ENCODE measurements around the gene LYST.
A peak's percentile ranks its signal among the peaks of the same experiment; 100 is the strongest.

The LYST gene

GRCh38 chr1:235834620-235835019 is 32.1 kb downstream of the LYST start:
- Histone ChIP-seq H3K4me3 (ENCODE audit: low read depth in 1 of 2, low read length in 1 of 2) (no peak overlapping the region), H3K9me3 (no peaks in the 10 kb centered on the region), H3K36me3 (peaks cover 32% of the 10 kb centered on the region), H3K27me3 (no peaks in the 10 kb centered on the region), H3K27ac (peak overlapping the region; percentile 43), H3K4me1 (ENCODE audit: control insufficient read depth in 1 of 2, insufficient read depth in 1 of 2, low read depth in 1 of 2, low read length in 1 of 2) (peaks cover 26 to 77% of the 10 kb centered on the region in 2 experiments)
- TF ChIP-seq, protein P1, sequence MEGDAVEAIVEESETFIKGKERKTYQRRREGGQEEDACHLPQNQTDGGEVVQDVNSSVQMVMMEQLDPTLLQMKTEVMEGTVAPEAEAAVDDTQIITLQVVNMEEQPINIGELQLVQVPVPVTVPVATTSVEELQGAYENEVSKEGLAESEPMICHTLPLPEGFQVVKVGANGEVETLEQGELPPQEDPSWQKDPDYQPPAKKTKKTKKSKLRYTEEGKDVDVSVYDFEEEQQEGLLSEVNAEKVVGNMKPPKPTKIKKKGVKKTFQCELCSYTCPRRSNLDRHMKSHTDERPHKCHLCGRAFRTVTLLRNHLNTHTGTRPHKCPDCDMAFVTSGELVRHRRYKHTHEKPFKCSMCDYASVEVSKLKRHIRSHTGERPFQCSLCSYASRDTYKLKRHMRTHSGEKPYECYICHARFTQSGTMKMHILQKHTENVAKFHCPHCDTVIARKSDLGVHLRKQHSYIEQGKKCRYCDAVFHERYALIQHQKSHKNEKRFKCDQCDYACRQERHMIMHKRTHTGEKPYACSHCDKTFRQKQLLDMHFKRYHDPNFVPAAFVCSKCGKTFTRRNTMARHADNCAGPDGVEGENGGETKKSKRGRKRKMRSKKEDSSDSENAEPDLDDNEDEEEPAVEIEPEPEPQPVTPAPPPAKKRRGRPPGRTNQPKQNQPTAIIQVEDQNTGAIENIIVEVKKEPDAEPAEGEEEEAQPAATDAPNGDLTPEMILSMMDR (IDR thresholded peaks at IDR 0.05), result no peak

DNA sequence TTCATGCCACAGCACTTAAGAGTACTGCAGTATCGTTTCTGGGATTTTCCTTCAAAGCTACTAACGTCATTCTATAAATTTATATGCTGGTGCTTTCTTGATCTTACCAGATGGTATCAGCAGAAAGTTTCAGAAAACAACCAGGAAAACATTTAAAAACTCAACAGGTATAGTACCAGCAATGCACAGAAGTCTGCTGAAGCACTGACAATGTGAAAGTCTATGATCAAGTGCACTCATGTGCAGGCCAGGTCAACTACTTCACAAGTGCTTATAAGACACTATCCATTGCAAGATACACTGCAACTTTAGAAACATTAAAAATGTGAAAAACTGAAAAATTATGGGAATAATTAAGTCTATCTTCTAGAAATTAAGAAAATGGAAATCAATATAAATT is 34.7 kb downstream of the LYST start:
- Histone ChIP-seq H3K36me3 (peaks cover 58% of the 10 kb centered on the region), H3K27me3 (no peaks in the 10 kb centered on the region), H3K27ac (no peak overlapping the region), H3K4me3 (ENCODE audit: low read depth in 1 of 2, low read length in 1 of 2) (no peak overlapping the region), H3K9me3 (no peaks in the 10 kb centered on the region), H3K4me1 (ENCODE audit: control insufficient read depth in 1 of 2, insufficient read depth in 1 of 2, low read depth in 1 of 2, low read length in 1 of 2) (peaks cover 13 to 54% of the 10 kb centered on the region in 2 experiments)
- TF ChIP-seq, protein P1 (IDR thresholded peaks at IDR 0.05), result no peak

DNA sequence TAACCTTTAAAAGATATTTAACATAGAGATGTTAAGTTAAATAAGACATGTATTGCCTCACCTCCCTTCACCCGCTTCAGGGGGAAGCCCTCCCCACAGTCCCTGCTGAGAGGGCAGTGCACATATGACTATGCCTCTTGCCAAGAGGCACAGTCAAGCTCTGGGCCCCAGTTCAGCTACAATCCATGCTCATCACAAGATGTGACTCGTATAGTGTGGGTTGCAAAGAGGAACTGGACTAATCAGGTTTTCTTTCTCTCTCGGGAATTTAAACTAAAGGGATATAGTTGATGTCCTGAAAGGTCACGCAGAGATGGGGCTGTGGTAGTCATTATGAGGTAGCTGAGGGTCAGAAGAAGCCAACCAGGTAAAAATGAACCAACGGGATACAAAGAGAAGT is 35.6 kb downstream of the LYST start:
- Histone ChIP-seq H3K36me3 (peaks cover 67% of the 10 kb centered on the region), H3K27ac (peak overlapping the region; percentile 69), H3K4me1 (ENCODE audit: control insufficient read depth in 1 of 2, insufficient read depth in 1 of 2, low read depth in 1 of 2, low read length in 1 of 2) (peaks cover 8 to 45% of the 10 kb centered on the region in 2 experiments), H3K4me3 (ENCODE audit: low read depth in 1 of 2, low read length in 1 of 2) (no peak overlapping the region), H3K9me3 (no peaks in the 10 kb centered on the region), H3K27me3 (no peaks in the 10 kb centered on the region)
- TF ChIP-seq, protein P1 (IDR thresholded peaks at IDR 0.05), result no peak

DNA sequence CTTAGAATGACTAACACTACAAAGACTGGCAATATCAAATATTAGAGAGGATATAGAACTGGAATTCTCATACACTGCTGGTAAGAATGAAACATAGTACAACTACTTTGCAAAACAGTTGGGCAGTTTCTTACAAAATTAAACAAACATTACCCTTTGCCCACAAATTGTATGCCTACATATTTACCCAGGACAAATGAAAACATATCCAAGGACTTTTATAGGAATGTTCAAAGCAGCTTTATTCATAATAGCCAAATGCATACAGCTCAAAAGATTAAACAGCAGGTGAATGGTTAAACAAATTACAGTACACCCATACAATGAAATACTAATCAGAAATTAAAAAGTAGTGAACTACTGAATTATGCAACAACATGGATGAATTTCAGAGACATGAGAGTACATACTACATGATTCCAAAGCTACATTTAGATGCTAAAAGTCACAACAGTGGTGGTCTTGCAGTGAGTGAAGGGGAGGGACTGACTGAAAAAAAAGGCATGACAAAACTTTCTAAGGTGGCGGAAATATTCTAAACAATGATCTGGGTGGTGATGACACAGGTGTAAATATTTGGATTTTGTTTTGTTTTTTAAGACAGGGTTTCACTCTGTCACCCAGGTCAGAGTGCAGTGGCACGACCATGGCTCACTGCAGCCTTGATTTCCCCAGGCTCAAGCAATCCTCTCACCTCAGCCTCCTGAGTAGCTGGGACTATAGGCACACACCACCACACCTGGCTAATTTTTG is 40.4 kb downstream of the LYST start:
- Histone ChIP-seq H3K27ac (peak overlapping the region; percentile 24), H3K27me3 (no peaks in the 10 kb centered on the region), H3K36me3 (peaks cover 82% of the 10 kb centered on the region), H3K9me3 (no peaks in the 10 kb centered on the region), H3K4me1 (ENCODE audit: control insufficient read depth in 1 of 2, insufficient read depth in 1 of 2, low read depth in 1 of 2, low read length in 1 of 2) (peaks cover 5 to 7% of the 10 kb centered on the region in 2 experiments), H3K4me3 (ENCODE audit: low read depth in 1 of 2, low read length in 1 of 2) (no peak overlapping the region)
- TF ChIP-seq, protein P1 (IDR thresholded peaks at IDR 0.05), result no peak

GRCh38 chr1:235825229-235825628 is 41.5 kb downstream of the LYST start:
- Histone ChIP-seq H3K36me3 (peaks cover 82% of the 10 kb centered on the region), H3K4me3 (ENCODE audit: low read depth in 1 of 2, low read length in 1 of 2) (no peak overlapping the region), H3K9me3 (no peaks in the 10 kb centered on the region), H3K27ac (peak overlapping the region; percentile 19), H3K27me3 (no peaks in the 10 kb centered on the region), H3K4me1 (ENCODE audit: control insufficient read depth in 1 of 2, insufficient read depth in 1 of 2, low read depth in 1 of 2, low read length in 1 of 2) (no peaks in the 10 kb centered on the region)
- TF ChIP-seq, protein P1 (IDR thresholded peaks at IDR 0.05), result no peak

Measured in neutrophil (primary cell).